NCI-H2107 treated with DMSO at 0.1 percent for 48 hours (cell line): ENCODE data around the gene AKAP10.
A peak's percentile ranks its signal among the peaks of the same experiment; 100 is the strongest.
"Not testable (repeated sequence)": the region's sequence is repeated elsewhere in the genome, so short reads cannot be mapped to it uniquely, and the experiment has no call there.

Source experiments
- DNase-seq: peaks from one replicate; lab custom pipeline; 2025; ENCODE audit not compliant: unreplicated experiment; lab: John Stamatoyannopoulos, UW

Gene AKAP10

GRCh38 chr17:19977293-19978208, at the start of gene AKAP10:
Gene AKAP10, minus strand, starts transcription at chr17:19977828. Its CDS starts 149 bp downstream, at chr17:19977679.
- DNase-seq: peak; percentile 33

GRCh38 chr17:20026960-20027359, 49.3 kb upstream of the AKAP10 start:
- DNase-seq: no peak

GRCh38 chr17:20022701-20023100, 45.1 kb upstream of the AKAP10 start:
- no peak for DNase-seq

- DNase-seq: not testable (repeated sequence)
These were observed 38.9 kb upstream of the AKAP10 start for GRCh38 chr17:20016475-20016992.

GRCh38 chr17:20012017-20012536, 34.4 kb upstream of the AKAP10 start:
- DNase-seq: no peak

GRCh38 chr17:20010936-20011335, 33.3 kb upstream of the AKAP10 start:
- no peak for DNase-seq

GRCh38 chr17:20010099-20010863, 32.7 kb upstream of the AKAP10 start:
- peak; percentile 0 for DNase-seq

GRCh38 chr17:20009302-20010098, 31.9 kb upstream of the AKAP10 start, which contains the start of gene SPECC1:
Gene SPECC1, plus strand, starts transcription at chr17:20009359. Its CDS starts 87,293 bp downstream, at chr17:20096652.
- no peak for DNase-seq

- peak; percentile 6 for DNase-seq
These were observed 31.3 kb upstream of the AKAP10 start for GRCh38 chr17:20009052-20009301.

- DNase-seq: no peak
These were observed 30.8 kb upstream of the AKAP10 start for GRCh38 chr17:20008242-20009051.

- no peak for DNase-seq
These were observed 18.9 kb upstream of the AKAP10 start for GRCh38 chr17:19996502-19996901.

- DNase-seq: no peak
These were observed 18.5 kb upstream of the AKAP10 start for GRCh38 chr17:19996086-19996485.

GRCh38 chr17:19992803-19993713, 15.4 kb upstream of the AKAP10 start:
- DNase-seq: peak; percentile 78

GRCh38 chr17:19991252-19991885, 13.7 kb upstream of the AKAP10 start:
- no peak for DNase-seq

- no peak for DNase-seq
These were observed 10.3 kb upstream of the AKAP10 start for GRCh38 chr17:19987897-19988296.

GRCh38 chr17:19986941-19987861, 9.6 kb upstream of the AKAP10 start:
- no peak for DNase-seq
